ENCODE measurements around the gene BMP6.
"Not testable (repeated sequence)": the region's sequence is repeated elsewhere in the genome, so short reads cannot be mapped to it uniquely, and the experiment has no call there.

Gene BMP6

DNA sequence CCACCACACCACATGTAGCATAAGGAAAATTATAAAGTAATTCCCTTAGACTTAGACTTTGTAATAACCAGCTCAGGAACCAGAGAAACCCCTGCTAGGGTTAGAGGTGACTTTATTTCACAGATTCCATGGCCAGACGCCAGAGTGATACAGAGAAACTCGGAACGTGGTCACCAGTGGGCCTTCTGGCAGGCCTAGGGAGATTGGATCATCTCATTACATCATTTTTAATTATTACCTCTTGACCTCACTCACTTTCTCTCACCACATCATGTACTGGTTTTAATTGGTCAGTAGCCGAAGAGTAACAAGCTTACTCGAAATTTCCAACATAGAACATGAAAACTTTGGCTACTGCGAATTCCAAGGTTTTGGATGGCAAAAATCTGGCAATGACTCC lies 72.9 kb downstream of the BMP6 start:
- FAIRE-seq, result no peak

DNA sequence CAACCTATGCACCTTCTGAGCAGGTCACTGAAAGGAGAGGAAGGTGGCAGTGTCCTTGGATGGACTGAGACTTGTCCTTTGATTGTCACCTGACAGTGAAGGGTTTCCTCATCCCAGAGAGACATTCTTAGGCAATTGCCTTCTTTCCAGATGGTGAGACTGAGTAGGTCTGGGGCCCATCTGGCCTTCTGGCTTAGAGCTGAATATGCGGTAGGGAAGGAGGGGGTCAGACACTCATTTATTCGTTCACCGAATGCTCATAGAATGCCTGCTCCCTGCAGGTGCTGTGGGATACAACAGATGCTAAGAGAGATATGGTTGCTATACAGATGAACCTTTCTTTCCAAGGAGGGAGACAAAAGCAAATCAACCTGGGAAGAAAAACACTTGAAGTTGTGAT lies 76.8 kb downstream of the BMP6 start:
- FAIRE-seq, result no peak

DNA sequence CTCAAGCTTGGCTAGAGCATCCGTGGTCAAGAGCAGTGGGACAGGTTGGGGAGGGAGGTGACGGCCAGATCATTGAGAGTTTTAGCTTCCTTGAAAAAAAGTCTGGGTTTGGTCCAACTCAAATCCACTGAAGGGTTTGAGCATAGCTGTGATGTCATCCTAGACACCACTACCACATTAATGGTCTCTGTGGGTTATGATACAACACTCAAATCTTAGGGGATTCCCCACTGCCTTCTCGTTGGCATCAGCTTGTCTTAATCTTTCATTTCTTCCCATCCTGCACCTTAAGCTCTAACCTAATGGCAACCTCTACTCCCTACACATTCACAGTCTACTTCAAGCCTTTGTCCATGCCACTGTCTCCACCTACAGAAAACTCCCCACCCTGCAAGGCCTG lies 77.3 kb downstream of the BMP6 start:
- FAIRE-seq, result no peak

DNA sequence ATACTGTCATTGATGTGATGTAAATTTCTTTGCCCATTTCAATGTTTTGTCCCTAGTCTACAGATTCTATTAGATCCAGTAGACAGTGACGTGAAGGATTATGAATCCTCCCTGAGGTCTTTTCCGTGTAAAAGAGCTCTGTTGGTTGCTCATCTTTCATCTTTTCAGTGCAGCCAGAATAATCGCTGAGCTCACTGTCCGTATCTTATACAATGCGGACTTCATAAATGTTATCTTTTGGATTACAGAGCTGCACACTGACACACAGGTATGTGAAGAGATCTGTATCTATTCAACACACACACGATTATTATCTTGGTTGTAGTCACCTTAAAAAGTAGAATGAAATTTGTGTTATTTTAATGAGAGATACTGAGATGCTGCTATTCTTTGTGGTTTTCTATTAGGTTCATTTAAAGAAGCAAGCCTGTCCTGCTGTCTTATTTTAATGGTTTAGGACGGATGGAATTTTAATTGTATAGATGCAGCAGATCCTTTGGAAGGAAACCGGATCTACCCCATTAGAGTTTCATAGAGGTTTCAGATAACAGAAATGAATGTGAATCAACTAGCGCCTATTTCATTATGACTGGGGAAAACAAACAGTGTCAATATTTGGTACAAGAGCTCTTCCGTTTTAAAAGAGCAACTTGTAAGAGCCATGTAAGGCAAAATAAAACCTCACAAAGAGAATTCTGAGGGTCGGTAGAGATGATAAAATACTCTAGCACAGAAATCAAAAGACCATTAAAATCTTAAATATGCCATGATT lies 79.4 kb downstream of the BMP6 start:
- FAIRE-seq, result no peak

DNA sequence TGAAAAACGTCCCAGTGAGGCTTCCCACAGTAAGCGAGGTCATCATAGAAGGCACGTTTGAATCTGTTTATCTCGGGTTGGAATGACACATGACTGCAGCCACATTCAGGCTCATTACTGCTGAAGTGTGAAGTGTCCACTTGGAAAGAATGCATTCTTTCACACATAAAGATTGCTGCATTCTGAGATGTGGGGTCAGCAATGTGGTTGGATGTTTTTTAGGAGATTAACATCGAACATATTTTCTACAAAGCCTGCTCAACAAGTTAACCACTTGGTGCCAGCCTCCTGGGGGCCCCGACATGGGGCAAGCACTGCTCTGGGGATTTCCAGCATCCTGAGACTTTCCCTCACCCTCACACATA lies 79.9 kb downstream of the BMP6 start:
- no peak for FAIRE-seq

DNA sequence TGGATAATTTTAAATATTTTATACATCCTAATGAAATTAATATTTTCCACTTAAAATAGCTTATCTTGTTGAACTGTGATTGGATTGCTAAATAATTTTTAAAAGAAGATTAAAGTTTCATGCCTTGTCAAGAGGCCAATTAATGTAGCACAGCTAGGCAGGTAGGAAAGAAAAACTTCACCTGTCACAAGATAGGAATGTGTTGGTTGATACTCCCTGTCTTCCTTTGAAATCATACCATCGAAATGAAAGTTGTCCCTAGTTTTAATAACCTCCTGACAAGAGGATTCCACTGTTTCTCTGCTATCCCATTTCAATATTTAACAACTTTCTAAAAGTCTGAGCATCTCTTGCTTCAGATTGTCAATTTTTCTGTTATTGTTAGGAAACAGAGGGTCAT lies 80.8 kb downstream of the BMP6 start:
- no peak for FAIRE-seq

DNA sequence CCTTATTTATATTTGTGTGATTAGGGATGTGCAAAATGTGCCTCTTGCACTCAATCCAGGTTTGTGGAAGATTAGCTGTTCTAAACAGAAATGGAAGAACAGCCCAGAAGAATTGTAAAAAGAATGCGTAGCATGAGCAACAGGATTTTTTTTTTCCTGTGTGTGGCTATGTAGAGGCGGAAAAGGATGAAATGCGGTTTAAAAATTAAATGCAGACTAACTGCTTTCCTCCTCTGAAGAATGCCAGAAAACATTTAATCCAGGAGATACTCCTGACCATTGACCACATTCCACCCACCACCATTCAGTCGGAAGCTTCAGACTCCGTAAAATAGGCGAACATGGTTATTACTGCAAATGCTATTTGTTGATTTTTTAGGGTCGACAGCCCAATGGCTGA lies 83.4 kb downstream of the BMP6 start:
- FAIRE-seq, result no peak

DNA sequence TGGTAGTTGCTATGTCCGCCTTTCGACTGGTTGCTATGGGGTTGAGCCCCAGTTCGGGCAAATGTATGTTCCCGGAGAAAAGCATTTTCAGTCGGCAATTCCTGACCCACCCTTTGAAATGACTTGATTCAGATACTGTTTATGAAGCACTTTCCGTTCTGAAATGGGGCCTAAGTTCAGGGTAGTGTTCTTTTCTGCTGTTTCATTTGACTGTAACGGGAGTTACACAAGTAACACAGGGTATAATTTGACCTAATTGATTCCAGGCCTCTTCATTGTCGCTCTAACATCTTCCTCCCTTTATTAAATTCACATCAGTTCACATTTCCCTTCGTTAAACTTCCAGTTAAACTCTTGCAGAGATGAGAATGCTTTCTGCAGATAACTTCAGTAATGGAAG lies 85.5 kb downstream of the BMP6 start:
- FAIRE-seq, result no peak

DNA sequence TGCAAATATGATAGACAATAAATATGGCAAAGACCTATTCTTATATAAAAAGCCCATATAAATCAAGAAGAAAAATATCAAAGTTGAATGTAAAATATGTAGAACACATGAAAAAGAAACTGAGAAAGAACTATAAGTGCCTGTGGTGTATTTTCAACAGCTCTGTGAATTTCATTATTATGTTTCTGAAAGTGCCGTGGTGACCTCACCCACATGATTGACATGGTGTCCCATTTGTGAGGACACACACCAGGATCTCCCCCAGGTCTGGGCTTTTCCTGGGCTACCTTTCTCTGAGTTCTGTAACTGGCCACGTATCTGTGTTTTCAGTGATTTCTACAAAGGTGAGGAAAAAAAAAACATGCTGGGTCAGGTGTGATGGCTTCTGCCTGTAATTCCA lies 86.7 kb downstream of the BMP6 start:
- no peak for FAIRE-seq

DNA sequence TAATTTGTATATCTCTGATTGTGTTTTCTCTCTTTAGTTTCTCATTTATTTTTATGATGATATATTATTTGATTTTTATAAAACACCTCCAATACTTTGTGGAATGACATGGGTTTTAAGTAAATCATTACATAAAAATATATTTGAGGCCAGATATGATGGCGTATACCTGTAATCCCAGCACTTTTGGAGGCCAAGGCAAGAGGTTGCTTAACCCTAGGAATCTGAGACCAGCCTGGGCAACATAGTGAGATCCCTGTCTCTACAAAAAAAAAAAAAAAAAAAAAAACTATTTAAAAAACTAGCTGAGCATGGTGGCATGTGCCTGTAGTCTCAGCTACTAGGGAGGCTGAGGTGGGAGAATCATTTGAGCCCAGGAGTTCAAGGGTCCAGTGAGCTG lies 87.3 kb downstream of the BMP6 start:
- FAIRE-seq, result no peak

DNA sequence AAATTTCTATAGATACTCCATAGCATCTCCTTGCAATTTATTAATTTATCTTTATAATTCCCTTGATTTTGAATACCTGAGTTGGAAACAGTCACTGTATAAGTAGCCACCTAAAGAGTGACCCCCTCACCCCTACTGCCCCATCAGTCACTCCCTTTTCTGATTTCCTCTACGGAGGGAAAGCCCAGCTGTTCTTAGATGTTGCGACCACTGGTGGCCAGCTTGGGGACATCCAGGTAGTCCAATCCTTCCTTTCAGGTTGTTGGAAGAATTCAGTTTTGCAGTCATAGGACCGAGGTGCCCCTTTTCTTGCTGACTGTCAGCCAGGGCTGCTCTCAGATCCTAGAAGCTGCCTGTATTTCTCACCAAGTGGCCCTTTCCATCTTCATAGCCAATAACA lies 87.8 kb downstream of the BMP6 start:
- FAIRE-seq, result no peak

DNA sequence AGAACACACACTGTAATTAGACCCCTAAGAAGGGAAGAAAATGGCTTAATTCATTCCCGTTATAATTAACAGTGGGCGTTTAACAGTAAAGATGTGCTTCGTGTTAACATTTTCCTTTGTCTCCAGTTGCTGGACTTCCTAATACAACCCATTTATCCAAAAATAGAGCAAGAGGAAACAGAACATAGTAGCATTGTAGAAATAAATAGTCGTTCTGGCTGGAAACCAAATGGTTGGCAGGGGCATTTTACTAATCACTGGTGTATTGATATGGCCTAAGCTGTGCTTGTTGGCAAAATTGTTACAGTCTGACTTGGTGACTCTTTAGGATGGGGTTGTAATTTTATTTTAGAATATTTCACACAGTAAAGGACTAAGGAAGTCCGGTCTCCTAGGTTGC lies 89.8 kb downstream of the BMP6 start:
- no peak for FAIRE-seq

DNA sequence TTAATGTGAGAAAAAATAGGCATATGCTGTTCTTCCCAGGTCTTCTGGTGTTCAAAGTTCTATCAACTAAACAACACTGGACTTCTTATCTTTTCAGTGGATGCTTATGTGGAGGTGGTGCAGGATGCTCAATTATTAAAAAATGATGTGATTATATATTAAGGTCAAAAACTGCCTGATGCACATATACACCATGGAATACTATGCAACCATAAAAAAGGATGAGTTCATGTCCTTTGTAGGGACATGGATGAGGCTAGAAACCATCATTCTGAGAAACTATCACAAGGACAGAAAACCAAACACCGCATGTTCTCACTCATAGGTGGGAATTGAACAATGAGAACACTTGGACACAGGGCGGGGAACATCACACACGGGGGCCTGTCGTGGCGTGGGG lies 91.3 kb downstream of the BMP6 start:
- FAIRE-seq, result not testable (repeated sequence)

DNA sequence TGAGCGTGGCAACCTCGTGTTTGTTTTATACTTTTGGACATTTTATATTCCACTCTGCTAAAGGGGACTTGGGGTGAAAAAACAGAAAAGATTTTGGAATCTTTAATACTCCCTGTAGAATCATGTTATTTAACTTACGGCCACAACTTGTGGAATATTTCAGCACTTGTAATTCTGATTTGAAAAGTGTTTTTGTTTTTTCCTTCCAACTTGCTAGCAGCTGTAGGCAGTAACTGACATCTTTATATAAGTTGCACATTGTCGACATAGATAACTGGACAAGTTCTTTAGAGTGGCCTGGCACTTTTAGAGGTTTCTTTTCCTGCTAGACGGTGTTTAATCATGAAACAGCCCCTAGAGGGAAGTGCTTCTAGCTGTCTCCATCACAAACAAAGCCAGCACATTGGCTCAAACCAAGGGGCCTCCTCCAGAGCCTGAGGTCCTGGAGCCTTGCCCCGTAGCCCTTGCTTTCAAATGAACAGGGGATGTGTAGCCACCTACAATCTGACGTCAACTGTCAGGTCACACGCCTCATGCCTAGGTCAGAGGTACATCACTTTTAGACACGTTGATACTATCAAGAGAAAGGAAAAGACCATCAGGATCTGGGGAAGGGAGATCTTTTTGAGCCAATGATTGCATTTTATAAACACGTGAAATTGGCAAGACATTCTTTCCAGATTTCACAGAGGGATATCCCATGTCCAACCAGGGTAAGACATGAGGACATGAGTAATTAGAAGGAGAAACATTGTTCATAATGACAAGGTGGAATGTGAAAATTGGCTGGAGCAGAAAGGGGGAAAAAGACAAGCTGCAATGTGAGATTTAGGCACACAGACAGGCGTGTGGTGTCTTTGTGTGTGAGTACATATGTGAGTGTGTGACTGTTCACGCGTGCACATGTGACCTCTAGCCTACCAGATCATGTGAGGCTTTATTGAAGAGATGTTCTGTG lies 92.6 kb downstream of the BMP6 start:
- no peak for FAIRE-seq

DNA sequence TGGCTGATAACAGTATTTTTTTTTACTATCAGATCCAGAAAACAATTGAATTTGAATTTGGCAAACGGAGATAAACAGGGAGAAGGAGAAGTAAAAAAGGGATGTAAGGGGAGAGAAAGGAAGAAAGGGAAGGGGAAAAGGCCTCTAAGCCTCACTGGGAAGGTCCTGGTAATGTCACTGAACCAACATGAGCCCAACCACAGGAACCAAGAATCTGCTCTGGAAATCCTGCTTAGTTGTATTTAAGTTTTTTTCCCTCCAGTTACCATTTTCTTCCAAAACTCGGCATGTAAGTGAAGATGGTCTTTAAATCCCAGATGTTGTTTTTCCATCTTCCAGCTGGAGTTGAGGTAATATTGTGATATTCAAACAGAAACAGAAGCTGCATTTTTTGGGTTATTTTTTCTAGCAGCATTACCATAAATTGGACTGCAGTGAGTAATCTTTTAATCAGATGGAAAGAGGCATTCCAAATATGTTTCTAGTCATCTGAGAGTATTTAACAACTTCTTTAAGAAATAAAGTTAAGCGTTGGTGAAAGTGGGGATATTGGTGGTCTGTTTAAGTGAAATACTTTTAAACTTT lies 93.6 kb downstream of the BMP6 start:
- FAIRE-seq, result no peak

DNA sequence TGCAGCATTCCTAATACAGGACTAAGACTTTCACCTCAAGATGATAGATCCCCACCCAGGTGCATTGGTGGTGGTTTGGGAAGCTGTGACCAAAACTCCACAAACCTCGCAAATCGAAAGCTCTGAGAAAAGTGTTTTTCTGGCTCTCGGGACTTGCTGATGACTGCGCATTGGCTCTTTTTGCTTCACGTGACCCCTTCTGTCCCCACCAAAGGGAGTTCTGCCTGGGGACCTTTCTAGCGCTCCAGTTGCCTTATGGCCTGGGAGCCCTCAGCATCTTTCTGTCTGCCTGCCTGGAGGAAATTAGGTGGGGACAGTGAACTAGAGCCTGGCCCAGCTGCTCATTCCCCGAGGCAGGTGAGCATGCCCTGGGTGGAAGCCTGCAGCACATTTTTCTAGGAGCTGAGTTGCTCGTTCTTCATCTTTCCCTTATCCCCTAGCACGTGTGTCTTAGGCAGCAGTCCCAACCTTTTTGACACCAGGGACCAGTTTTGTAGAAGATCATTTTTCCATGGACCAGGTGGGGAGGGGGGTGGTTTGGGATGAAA lies 94.5 kb downstream of the BMP6 start:
- FAIRE-seq, result no peak

DNA sequence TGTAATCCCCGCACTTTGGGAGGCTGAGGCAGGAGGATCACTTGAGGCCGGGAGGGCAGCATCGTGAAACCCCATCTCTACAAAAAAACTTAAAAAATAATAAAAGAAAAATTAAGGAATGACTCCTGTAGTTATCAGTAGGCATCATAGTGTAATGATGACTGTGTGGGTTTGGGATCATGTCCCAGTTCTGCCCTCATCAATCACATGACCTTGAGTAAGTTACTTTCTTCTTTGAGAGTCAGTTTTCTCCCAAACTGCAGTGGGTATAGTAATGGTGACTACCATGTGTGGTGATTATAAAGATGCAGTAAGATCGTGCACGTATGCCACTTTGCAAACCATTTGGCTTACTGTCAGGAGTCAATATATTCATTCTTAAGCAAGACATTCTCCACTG lies 95.5 kb downstream of the BMP6 start:
- FAIRE-seq, result no peak

DNA sequence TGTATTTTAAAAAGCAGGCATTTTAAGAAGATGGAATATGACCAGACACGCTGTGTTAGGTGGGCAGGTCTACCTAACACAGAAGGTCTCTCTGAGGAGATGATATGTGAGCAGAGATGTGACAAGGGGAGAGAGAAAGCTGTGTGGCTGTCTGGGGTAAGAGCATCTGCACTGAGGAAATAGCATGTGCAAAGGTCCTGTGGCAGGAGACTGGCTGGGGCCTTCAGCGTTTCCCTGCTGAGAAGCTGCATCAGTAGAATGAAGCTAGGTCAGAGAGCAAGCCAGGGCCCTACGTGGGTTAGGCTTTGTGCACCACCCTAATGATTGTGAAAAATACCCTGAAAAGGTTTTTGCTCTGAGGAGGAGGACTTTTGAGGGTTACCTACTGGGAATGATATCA lies 97.7 kb downstream of the BMP6 start:
- no peak for FAIRE-seq

DNA sequence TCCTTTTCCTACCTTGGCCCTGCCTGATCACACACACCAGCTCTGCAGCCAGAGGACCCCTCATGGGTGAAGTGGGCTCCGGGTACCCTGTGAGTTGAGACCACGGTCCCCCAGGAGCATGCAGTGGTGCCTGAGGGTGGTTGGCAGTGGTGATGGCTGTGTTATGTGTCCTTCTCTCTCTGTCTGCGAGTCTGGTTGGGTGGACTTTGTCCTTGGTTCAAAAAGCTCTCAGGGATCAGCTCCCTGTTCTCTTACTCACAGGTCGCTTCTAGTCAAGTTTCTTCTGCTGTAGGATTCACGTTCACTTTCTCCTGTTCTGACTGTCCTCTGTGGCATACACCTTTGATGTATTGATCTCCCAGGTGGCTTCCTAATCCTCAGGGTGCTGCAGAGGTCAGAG lies 100.1 kb downstream of the BMP6 start:
- FAIRE-seq, result no peak

DNA sequence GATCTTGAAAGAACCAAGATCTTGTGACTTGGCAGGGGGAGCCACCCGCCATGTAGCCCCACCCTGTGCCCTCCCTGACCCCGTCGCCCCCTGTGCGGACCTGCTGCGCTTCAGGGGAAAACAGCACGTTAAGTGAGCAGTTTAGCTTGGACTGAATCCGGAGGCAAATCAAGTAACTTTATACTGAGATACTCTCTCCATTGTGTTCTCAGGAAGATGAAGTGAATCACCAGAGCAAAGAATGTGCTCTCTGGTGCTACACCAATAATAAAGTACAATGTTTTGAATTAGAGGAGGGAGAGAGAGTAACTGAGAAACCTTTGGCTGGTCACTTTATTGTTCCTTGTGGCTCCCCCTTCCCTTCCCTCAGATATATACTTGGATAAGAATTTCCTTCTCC lies 101.2 kb downstream of the BMP6 start:
- FAIRE-seq, result no peak

DNA sequence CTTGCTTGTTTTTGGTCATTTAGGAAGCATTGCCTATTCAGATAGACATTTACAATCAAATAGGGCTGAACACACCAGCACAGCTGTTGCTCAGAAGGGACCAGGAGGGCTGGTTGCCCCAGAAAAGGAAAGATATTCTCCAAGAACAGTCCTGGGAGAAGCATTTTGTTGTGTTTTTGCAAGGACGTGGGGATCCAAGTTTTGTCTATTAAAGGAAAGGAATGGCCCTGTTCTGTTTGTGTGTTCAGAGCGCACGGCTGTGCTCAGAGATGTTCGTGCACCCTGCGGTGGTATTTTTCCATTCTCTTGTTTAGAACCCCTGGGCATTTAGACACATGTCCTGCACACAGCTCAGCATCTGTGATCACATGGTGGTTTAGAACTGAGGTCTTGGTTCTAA lies 102.2 kb downstream of the BMP6 start:
- FAIRE-seq, result no peak

DNA sequence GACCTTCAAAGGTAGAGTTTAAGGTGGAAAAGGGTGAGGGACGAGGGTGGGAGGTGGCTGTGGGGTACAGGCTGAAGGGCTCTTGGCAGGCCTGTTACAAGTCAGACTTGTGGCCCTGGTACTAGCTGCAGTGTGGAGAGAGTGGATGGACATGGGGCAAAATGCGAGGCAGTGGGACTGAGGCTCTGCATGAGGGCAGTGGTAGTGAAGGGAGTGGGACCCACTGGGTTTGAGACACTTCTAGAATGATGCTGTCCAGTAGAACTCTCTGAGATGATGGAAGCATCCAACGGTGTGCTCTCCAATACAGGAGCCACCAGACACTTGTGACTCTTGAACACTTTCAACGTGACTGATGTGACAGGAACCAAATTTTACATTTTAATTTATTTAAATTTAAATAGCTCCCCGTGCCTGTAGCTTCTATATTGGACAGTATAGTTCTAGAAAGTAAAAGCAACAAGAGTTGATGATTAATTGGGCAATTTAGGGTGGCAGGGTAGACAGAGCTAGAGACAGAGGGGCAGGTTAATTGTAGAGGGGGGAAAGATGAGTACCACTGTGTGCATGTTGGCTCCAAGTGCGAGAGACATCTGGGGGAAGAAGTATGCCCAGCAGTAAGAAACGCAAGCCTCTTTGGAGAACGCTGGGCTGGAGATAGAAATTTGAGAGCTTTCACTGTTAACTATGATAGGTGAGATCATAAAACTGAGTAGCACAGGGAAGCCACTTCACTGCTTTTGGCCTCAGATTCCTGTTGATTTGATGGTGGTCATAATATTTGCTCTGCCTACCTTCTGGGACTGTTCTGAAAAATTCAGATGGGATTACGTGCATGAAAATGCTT lies 107.2 kb downstream of the BMP6 start:
- no peak for FAIRE-seq

DNA sequence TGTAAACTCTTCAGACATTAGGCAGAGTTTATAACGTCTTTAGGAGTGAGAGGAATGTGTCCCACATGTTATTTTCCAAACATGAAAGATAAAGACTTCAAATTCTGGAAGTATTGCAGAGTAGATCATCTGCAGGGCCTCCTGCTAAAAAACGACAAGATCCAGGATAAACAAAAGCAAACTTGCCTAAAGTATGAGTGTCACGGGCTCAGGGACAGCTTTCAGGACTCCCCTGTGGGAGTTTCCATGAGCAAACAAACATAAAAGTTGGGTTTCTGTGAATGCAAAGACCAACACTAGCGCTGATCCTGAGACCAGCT lies 107.8 kb downstream of the BMP6 start:
- FAIRE-seq, result no peak
